Measurements from ENCODE around the gene ETV6.
A peak's percentile ranks its signal among the peaks of the same experiment; 100 is the strongest.

ETV6 gene

GRCh38 chr12:11696084-11696483 is 46.6 kb downstream of the ETV6 start:
- no peak for DNase-seq (ENCODE audit: low read depth)

- no peak for DNase-seq (ENCODE audit: low read depth)
Measured at GRCh38 chr12:11697131-11697530, 47.7 kb downstream of the ETV6 start.

- peak; percentile 46 for DNase-seq (ENCODE audit: low read depth)
Measured at GRCh38 chr12:11697670-11698387, 48.4 kb downstream of the ETV6 start.

- no peak for DNase-seq (ENCODE audit: low read depth)
Measured at GRCh38 chr12:11698729-11699128, 49.3 kb downstream of the ETV6 start.

GRCh38 chr12:11701433-11701832 is 52.0 kb downstream of the ETV6 start:
- no peak for DNase-seq (ENCODE audit: low read depth)

- DNase-seq (ENCODE audit: low read depth) = no peak
Measured at GRCh38 chr12:11702959-11703358, 53.5 kb downstream of the ETV6 start.

GRCh38 chr12:11703378-11703777 is 53.9 kb downstream of the ETV6 start:
- DNase-seq (ENCODE audit: low read depth) = no peak

GRCh38 chr12:11704089-11704488 is 54.6 kb downstream of the ETV6 start:
- no peak for DNase-seq (ENCODE audit: low read depth)

GRCh38 chr12:11705010-11705409 is 55.5 kb downstream of the ETV6 start:
- DNase-seq (ENCODE audit: low read depth) = peak; percentile 56

- DNase-seq (ENCODE audit: low read depth) = no peak
Measured at GRCh38 chr12:11706509-11707379, 57.3 kb downstream of the ETV6 start.

GRCh38 chr12:11707535-11707934 is 58.1 kb downstream of the ETV6 start:
- no peak for DNase-seq (ENCODE audit: low read depth)

GRCh38 chr12:11709513-11709912 is 60.0 kb downstream of the ETV6 start:
- DNase-seq (ENCODE audit: low read depth) = no peak

- no peak for DNase-seq (ENCODE audit: low read depth)
Measured at GRCh38 chr12:11710431-11710830, 61.0 kb downstream of the ETV6 start.

- DNase-seq (ENCODE audit: low read depth) = no peak
Measured at GRCh38 chr12:11710906-11711305, 61.4 kb downstream of the ETV6 start.

- no peak for DNase-seq (ENCODE audit: low read depth)
Measured at GRCh38 chr12:11711651-11712327, 62.3 kb downstream of the ETV6 start.

- no peak for DNase-seq (ENCODE audit: low read depth)
Measured at GRCh38 chr12:11712491-11712890, 63.0 kb downstream of the ETV6 start.

- no peak for DNase-seq (ENCODE audit: low read depth)
Measured at GRCh38 chr12:11713202-11713601, 63.7 kb downstream of the ETV6 start.

- DNase-seq (ENCODE audit: low read depth) = no peak
Measured at GRCh38 chr12:11714626-11715025, 65.2 kb downstream of the ETV6 start.

- no peak for DNase-seq (ENCODE audit: low read depth)
Measured at GRCh38 chr12:11715621-11716020, 66.1 kb downstream of the ETV6 start.

GRCh38 chr12:11716794-11717518 is 67.5 kb downstream of the ETV6 start:
- no peak for DNase-seq (ENCODE audit: low read depth)

GRCh38 chr12:11717519-11717961 is 68.1 kb downstream of the ETV6 start:
- no peak for DNase-seq (ENCODE audit: low read depth)

GRCh38 chr12:11718105-11718504 is 68.6 kb downstream of the ETV6 start:
- no peak for DNase-seq (ENCODE audit: low read depth)

Measured in HS-5 (cell line).